Bronchial epithelial cell (primary cell): ENCODE measurements around the gene TCF4. TPM values are rescaled to one million over a fixed set of nuclear protein-coding genes. Genes with fewer than 3 reads are reported as not detected.

Source experiments
- DNase-seq: peaks from one replicate; pipeline ENCODE4 v3.0.0-alpha.2; 2010; ENCODE audit warnings: low read depth
- FAIRE-seq: peaks from 2 replicates; lab custom pipeline; 2011; peaks lifted over from hg19 to GRCh38; lab: Jason Lieb, UNC
- H3K27me3 ChIP-seq: 2 replicates; pipeline ENCODE4 v1.5.1; 2011; ENCODE audit warnings: low read length; ENCODE audit not compliant: control insufficient read depth, insufficient read depth
- H3K36me3 ChIP-seq: 2 replicates; pipeline ENCODE4 v1.5.1; 2011; ENCODE audit warnings: low read length; ENCODE audit not compliant: control insufficient read depth, insufficient read depth
- H3K4me3 ChIP-seq: 2 replicates; pipeline ENCODE4 v1.5.1; 2011; ENCODE audit warnings: mild to moderate bottlenecking, low read depth, low read length, control low read depth
- total RNA-seq: library from RNA; depleted of rRNA; stranded (reverse); fragments of >200 nt; gene quantifications from 2 replicates; pipeline ENCODE4 v1.2.1, GENCODE V29; 2014
- TF ChIP-seq, protein P1 (sequence below): IDR thresholded peaks from 2 replicates; pipeline ENCODE4 v1.5.1; 2011; ENCODE audit warnings: mild to moderate bottlenecking, moderate library complexity, low read length, control low read depth, inconsistent platforms; ENCODE audit not compliant: insufficient read depth, severe bottlenecking

TCF4 gene
- total RNA-seq, 1 donor from 2014 or later = 10.0 TPM

DNA sequence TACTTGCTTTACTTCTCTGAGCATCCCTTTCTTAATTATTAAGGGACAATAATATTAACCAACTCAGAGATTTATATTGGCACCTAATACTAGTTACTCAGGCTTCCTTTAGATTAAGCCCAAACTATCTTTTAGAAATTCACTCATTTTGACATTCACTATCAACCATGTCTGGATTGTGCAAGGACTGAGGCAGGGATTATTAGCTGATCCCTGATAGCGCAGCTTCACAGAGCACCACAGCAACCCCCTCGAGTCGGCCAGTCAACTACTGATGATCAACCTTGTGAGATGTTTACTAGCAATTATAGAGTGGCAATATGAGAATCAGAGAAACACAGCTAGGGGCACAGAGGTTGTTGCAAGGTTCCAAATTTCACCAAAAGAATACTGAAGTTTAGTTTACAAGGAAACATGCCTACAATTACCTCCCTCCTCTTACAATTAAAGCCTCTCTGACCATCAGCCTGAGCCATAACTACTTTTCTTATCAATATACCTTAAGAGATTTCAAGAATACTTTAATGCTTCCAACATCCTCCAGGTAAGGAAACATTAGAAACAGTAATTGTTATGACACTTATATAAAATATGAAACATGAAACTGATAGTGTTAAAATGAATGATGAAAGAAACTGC lies 191.6 kb downstream of the TCF4 start:
- no peaks in the 10 kb centered on the region for H3K36me3 ChIP-seq
- TF ChIP-seq, protein P1, sequence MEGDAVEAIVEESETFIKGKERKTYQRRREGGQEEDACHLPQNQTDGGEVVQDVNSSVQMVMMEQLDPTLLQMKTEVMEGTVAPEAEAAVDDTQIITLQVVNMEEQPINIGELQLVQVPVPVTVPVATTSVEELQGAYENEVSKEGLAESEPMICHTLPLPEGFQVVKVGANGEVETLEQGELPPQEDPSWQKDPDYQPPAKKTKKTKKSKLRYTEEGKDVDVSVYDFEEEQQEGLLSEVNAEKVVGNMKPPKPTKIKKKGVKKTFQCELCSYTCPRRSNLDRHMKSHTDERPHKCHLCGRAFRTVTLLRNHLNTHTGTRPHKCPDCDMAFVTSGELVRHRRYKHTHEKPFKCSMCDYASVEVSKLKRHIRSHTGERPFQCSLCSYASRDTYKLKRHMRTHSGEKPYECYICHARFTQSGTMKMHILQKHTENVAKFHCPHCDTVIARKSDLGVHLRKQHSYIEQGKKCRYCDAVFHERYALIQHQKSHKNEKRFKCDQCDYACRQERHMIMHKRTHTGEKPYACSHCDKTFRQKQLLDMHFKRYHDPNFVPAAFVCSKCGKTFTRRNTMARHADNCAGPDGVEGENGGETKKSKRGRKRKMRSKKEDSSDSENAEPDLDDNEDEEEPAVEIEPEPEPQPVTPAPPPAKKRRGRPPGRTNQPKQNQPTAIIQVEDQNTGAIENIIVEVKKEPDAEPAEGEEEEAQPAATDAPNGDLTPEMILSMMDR = no peak
- DNase-seq (no peak), FAIRE-seq (no peak)
- no peaks in the 10 kb centered on the region for H3K27me3 ChIP-seq
- H3K4me3 ChIP-seq = no peak overlapping the region

DNA sequence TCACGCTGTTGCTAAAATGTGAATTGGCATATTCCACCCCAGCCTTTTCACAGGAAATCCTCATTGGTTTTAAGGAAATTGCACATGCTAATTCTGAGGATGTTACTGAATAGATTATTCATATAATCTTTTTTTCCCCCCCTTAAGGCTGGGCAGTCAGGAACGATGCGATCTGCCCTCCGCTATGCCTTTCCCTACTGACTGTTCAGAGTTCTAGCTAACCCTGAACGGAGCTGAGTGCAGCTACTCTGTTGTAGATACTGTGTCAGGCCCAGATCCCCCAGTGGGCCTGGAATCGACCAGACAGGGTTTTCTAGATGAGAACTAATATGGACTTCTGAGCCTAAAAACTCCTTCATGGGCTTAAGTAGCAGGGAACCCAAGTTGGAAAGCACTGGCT lies 192.2 kb downstream of the TCF4 start:
- no peak for FAIRE-seq
- Histone ChIP-seq H3K27me3 (no peaks in the 10 kb centered on the region), H3K4me3 (no peak overlapping the region), H3K36me3 (no peaks in the 10 kb centered on the region)
- DNase-seq = no peak
- TF ChIP-seq, protein P1 = no peak

DNA sequence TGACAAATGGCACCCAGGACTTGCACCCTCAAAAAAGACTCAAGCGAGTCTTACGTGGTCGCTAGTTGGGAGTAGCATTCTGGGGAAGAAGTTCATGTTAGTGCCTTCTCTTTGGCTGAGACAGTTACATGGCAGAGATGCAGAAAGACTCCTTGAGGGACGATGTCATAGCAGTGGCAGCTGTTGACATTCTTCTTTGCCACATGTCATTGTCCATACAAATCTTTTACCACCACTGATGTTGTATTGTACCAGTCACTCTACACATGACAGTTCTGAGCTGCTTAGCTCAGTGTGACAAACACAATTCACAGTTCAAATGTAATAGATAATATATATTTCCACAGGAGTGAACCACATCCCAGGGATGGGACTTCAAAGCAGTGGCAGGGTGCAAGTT lies 197.1 kb downstream of the TCF4 start:
- TF ChIP-seq, protein P1 = no peak
- Histone ChIP-seq H3K27me3 (no peaks in the 10 kb centered on the region), H3K36me3 (no peaks in the 10 kb centered on the region), H3K4me3 (no peak overlapping the region)
- FAIRE-seq = no peak
- no peak for DNase-seq

DNA sequence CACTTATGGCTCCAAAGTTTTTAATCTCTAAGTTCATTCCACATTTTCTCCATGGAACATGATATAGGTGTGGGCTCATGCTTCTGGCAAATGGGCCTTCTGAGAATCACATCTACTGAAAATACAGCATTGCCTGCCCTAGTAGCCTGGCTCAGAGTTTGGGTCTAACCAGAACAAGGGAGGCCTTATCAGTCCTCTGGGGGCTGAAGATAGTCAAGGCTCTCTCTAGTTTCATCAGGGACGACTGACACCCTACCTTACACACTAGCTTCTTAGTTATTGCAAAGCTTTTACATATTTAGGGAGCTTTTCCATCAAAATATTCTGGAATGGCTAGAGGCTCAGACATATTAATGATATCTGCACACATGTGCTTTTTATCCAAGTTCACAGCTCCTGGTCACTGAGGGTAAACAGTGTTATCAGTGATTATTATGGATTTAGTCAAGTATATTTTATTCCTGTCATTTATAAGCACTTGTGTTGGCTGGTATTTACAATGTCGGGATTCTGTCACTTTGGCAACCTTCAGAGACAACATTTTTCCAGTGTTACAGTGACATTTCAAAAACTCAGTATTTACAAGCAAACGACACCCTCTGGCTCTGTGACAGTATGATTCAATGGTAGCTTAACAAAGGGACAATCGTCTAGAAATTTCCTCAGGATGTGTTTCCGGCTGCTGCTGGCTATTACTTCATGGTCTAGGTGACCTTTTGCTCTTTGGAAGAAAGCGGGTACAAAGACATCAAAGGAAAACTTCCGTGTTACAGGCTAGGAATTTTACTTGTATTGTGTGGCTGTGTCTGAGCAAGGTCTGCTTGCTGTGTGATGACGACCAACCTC lies 200.6 kb downstream of the TCF4 start:
- no peaks in the 10 kb centered on the region for H3K36me3 ChIP-seq
- no peak overlapping the region for H3K4me3 ChIP-seq
- TF ChIP-seq, protein P1 = no peak
- no peaks in the 10 kb centered on the region for H3K27me3 ChIP-seq
- FAIRE-seq (no peak), DNase-seq (no peak)

DNA sequence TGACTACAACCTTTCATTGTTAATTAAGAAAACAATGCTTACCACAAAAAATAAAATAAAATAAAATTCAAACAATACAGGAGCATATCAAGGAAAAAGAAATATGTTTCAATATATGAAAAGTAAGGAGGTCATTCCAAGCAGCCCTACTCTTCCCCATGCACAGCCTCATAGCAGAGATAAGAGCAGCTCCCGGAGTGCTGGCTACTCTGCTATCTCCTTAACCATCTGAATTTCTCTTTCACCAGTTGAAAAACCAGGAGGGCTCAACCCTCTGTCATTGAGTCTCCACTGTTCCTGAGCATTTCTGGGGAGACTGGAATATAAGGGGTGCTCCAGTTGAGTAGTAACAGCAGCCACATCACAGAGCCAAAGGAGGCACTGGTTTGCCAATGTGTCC lies 201.4 kb downstream of the TCF4 start:
- H3K27me3 ChIP-seq = no peaks in the 10 kb centered on the region
- no peaks in the 10 kb centered on the region for H3K36me3 ChIP-seq
- H3K4me3 ChIP-seq = no peak overlapping the region
- FAIRE-seq (no peak), DNase-seq (no peak)
- TF ChIP-seq, protein P1 = no peak
